Sigmoid colon (tissue), 4 donors: ENCODE measurements around the gene PLGRKT.

ENCODE experiments used
- CTCF ChIP-seq, 4 experiments: fragments of 450-650 bp in 3 of 4; fragments of 200-600 bp in 1 of 4; IDR thresholded peaks; one replicate each; pipeline ENCODE4 v1.5.1; 2016 to 2019; ENCODE audit warnings: antibody characterized with exemption in 4 of 4, mild to moderate bottlenecking in 3 of 4, moderate library complexity in 2 of 4
- POLR2A ChIP-seq, 2 donors: fragments of 450-650 bp; IDR thresholded peaks; one replicate each; pipeline ENCODE4 v1.6.1; 2016; ENCODE audit warnings: antibody characterized with exemption in 2 of 2, mild to moderate bottlenecking in 2 of 2, moderate library complexity in 2 of 2
- POLR2AphosphoS5 ChIP-seq, 4 donors: sonication (generic); formaldehyde crosslinking; IDR thresholded peaks; one replicate each; pipeline ENCODE4 v1.6.1; 2017; ENCODE audit warnings: antibody characterized with exemption in 4 of 4

GRCh38 chr9:5421163-5421562 is 16.6 kb downstream of the PLGRKT start:
- TF ChIP-seq CTCF (IDR thresholded peaks at IDR 0.05) (no peak), POLR2A (IDR thresholded peaks at IDR 0.05) (no peak), POLR2AphosphoS5 (IDR thresholded peaks at IDR 0.05) (no peak)
